ENCODE measurements around the gene NTNG2.
"Not testable (repeated sequence)": the region's sequence is repeated elsewhere in the genome, so short reads cannot be mapped to it uniquely, and the experiment has no call there.

Gene NTNG2

GRCh38 chr9:132161743-132162184 is at the start of gene NTNG2:
Gene NTNG2, plus strand, starts transcription at chr9:132162058. Its CDS starts 4,774 bp downstream, at chr9:132166832.
- peak; percentile 9 for DNase-seq (ENCODE audit: low spot score)

- peak; percentile 74 for DNase-seq (ENCODE audit: low spot score)
Observed at GRCh38 chr9:132114102-132114707, 47.7 kb upstream of the NTNG2 start.

GRCh38 chr9:132116583-132116982 is 45.3 kb upstream of the NTNG2 start:
- DNase-seq (ENCODE audit: low spot score), result no peak

- no peak for DNase-seq (ENCODE audit: low spot score)
Observed at GRCh38 chr9:132117694-132118093, 44.2 kb upstream of the NTNG2 start.

GRCh38 chr9:132121021-132121420 is 40.8 kb upstream of the NTNG2 start:
- DNase-seq (ENCODE audit: low spot score), result no peak

- DNase-seq (ENCODE audit: low spot score), result no peak
Observed at GRCh38 chr9:132124800-132125199, 37.1 kb upstream of the NTNG2 start.

GRCh38 chr9:132125361-132125760 is 36.5 kb upstream of the NTNG2 start:
- DNase-seq (ENCODE audit: low spot score), result no peak

GRCh38 chr9:132125944-132126679 is 35.7 kb upstream of the NTNG2 start:
- no peak for DNase-seq (ENCODE audit: low spot score)

- DNase-seq (ENCODE audit: low spot score), result no peak
Observed at GRCh38 chr9:132126680-132127236, 35.1 kb upstream of the NTNG2 start.

- no peak for DNase-seq (ENCODE audit: low spot score)
Observed at GRCh38 chr9:132127888-132128534, 33.8 kb upstream of the NTNG2 start.

- DNase-seq (ENCODE audit: low spot score), result no peak
Observed at GRCh38 chr9:132129535-132129934, 32.3 kb upstream of the NTNG2 start.

- DNase-seq (ENCODE audit: low spot score), result not testable (repeated sequence)
Observed at GRCh38 chr9:132134085-132134484, 27.8 kb upstream of the NTNG2 start.

- DNase-seq (ENCODE audit: low spot score), result no peak
Observed at GRCh38 chr9:132135456-132135855, 26.4 kb upstream of the NTNG2 start.

- DNase-seq (ENCODE audit: low spot score), result no peak
Observed at GRCh38 chr9:132136151-132136780, 25.6 kb upstream of the NTNG2 start.

GRCh38 chr9:132141344-132141947 is 20.4 kb upstream of the NTNG2 start:
- DNase-seq (ENCODE audit: low spot score), result peak; percentile 31

GRCh38 chr9:132141948-132142594 is 19.8 kb upstream of the NTNG2 start:
- no peak for DNase-seq (ENCODE audit: low spot score)

- no peak for DNase-seq (ENCODE audit: low spot score)
Observed at GRCh38 chr9:132142924-132143323, 18.9 kb upstream of the NTNG2 start.

GRCh38 chr9:132143359-132143758 is 18.5 kb upstream of the NTNG2 start:
- DNase-seq (ENCODE audit: low spot score), result no peak

- no peak for DNase-seq (ENCODE audit: low spot score)
Observed at GRCh38 chr9:132144708-132145365, 17.0 kb upstream of the NTNG2 start.

GRCh38 chr9:132146039-132146438 is 15.8 kb upstream of the NTNG2 start:
- no peak for DNase-seq (ENCODE audit: low spot score)

- no peak for DNase-seq (ENCODE audit: low spot score)
Observed at GRCh38 chr9:132146575-132146974, 15.3 kb upstream of the NTNG2 start.
